Measurements from ENCODE around the gene PFN3.

- TF ChIP-seq TEAD4 (CRISPR knock-in tag; IDR thresholded peaks at IDR 0.05) (no peak), ZBTB21 (CRISPR knock-in tag; IDR thresholded peaks at IDR 0.05; ENCODE audit: borderline replicate concordance) (no peak), TEAD1 (CRISPR knock-in tag; IDR thresholded peaks at IDR 0.05) (no peak), CTCF (IDR thresholded peaks at IDR 0.05) (no peak), USF2 (CRISPR knock-in tag; IDR thresholded peaks at IDR 0.05) (no peak), SP1 (CRISPR knock-in tag; conservative IDR thresholded peaks at IDR 0.05) (no peak), ETV6 (CRISPR knock-in tag; IDR thresholded peaks at IDR 0.05) (no peak), ZNF263 (CRISPR knock-in tag; IDR thresholded peaks at IDR 0.05; ENCODE audit: low read depth) (no peak), FOXP4 (CRISPR knock-in tag; IDR thresholded peaks at IDR 0.05) (no peak), MLX (CRISPR knock-in tag; IDR thresholded peaks at IDR 0.05) (no peak), FOXP1 (CRISPR knock-in tag; IDR thresholded peaks at IDR 0.05; ENCODE audit: borderline replicate concordance) (no peak)
Observed at GRCh38 chr5:177430140-177430951, 29.9 kb upstream of the PFN3 start.
